ENCODE measurements around the gene CXCL9. TPM values are rescaled to one million over a fixed set of nuclear protein-coding genes. Genes with fewer than 3 reads are reported as not detected.

The CXCL9 gene
- total RNA-seq, 2 donors from 2014 or later: not detected

GRCh38 chr4:75985116-75985515 is 22.2 kb downstream of the CXCL9 start:
- Histone ChIP-seq H3K27ac (ENCODE audit: low read depth, low read length) (no peak overlapping the region), H3K4me1 (ENCODE audit: control insufficient read depth, insufficient read depth, low read length) (no peaks in the 10 kb centered on the region), H3K27me3 (ENCODE audit: control insufficient read depth, insufficient read depth, low read length, poor library complexity, severe bottlenecking) (no peaks in the 10 kb centered on the region), H3K36me3 (ENCODE audit: control insufficient read depth, insufficient read depth, low read length) (peaks cover 38% of the 10 kb centered on the region), H3K4me3 (ENCODE audit: low read length) (no peak overlapping the region), H3K9ac (ENCODE audit: extremely low read depth, low read length, poor library complexity, severe bottlenecking) (no peak overlapping the region), H3K9me3 (ENCODE audit: control insufficient read depth, low read length) (no peaks in the 10 kb centered on the region)
- no peak for DNase-seq
- no peak overlapping the region for H3K27ac Mint-ChIP-seq
- peaks cover 44% of the 10 kb centered on the region for H3K36me3 Mint-ChIP-seq (ENCODE audit: low read depth)
- no peaks in the 10 kb centered on the region for H3K27me3 Mint-ChIP-seq (ENCODE audit: insufficient read depth)
- WGBS, 2 experiments (ENCODE audit: insufficient coverage in 1 of 2, insufficient read length in 1 of 2): 85 to 88% methylated on average over 3 of the region's 3 CpGs
- H3K4me3 Mint-ChIP-seq: no peak overlapping the region
- peaks cover 14% of the 10 kb centered on the region for H3K4me1 Mint-ChIP-seq
- H3K9me3 Mint-ChIP-seq: peaks cover 2% of the 10 kb centered on the region
- TF ChIP-seq CTCF (conservative IDR thresholded peaks at IDR 0.05): no peak

- Mint-ChIP-seq H3K36me3 (ENCODE audit: low read depth) (peaks cover 65% of the 10 kb centered on the region), H3K27me3 (ENCODE audit: insufficient read depth) (no peaks in the 10 kb centered on the region), H3K27ac (no peak overlapping the region), H3K9me3 (peaks cover 18% of the 10 kb centered on the region), H3K4me1 (no peaks in the 10 kb centered on the region), H3K4me3 (no peak overlapping the region)
- Histone ChIP-seq H3K4me1 (ENCODE audit: control insufficient read depth, insufficient read depth, low read length) (no peaks in the 10 kb centered on the region), H3K4me3 (ENCODE audit: low read length) (no peak overlapping the region), H3K36me3 (ENCODE audit: control insufficient read depth, insufficient read depth, low read length) (peaks cover 66% of the 10 kb centered on the region), H3K27ac (ENCODE audit: low read depth, low read length) (no peak overlapping the region), H3K9ac (ENCODE audit: extremely low read depth, low read length, poor library complexity, severe bottlenecking) (no peak overlapping the region), H3K27me3 (ENCODE audit: control insufficient read depth, insufficient read depth, low read length, poor library complexity, severe bottlenecking) (no peaks in the 10 kb centered on the region), H3K9me3 (ENCODE audit: control insufficient read depth, low read length) (peaks cover 24% of the 10 kb centered on the region)
- WGBS, 2 experiments (ENCODE audit: insufficient coverage in 1 of 2, insufficient read length in 1 of 2): 80 to 87% methylated on average over 3 to 4 of the region's 4 CpGs
- no peak for DNase-seq
- no peak for TF ChIP-seq CTCF (conservative IDR thresholded peaks at IDR 0.05)
Measured at GRCh38 chr4:75980576-75980975, 26.7 kb downstream of the CXCL9 start.

GRCh38 chr4:75976177-75976576 is 31.1 kb downstream of the CXCL9 start:
- H3K9ac ChIP-seq (ENCODE audit: extremely low read depth, low read length, poor library complexity, severe bottlenecking): no peak overlapping the region
- H3K36me3 Mint-ChIP-seq (ENCODE audit: low read depth): peaks cover 75% of the 10 kb centered on the region
- no peak overlapping the region for H3K4me3 ChIP-seq (ENCODE audit: low read length)
- no peak overlapping the region for H3K4me3 Mint-ChIP-seq
- H3K36me3 ChIP-seq (ENCODE audit: control insufficient read depth, insufficient read depth, low read length): peaks cover 80% of the 10 kb centered on the region
- no peak for TF ChIP-seq CTCF (conservative IDR thresholded peaks at IDR 0.05)
- no peak overlapping the region for H3K27ac Mint-ChIP-seq
- peaks cover 16% of the 10 kb centered on the region for H3K9me3 Mint-ChIP-seq
- DNase-seq: no peak
- no peaks in the 10 kb centered on the region for H3K4me1 Mint-ChIP-seq
- no peaks in the 10 kb centered on the region for H3K27me3 Mint-ChIP-seq (ENCODE audit: insufficient read depth)
- no peaks in the 10 kb centered on the region for H3K4me1 ChIP-seq (ENCODE audit: control insufficient read depth, insufficient read depth, low read length)
- no peak overlapping the region for H3K27ac ChIP-seq (ENCODE audit: low read depth, low read length)
- 97 to 100% methylated on average over 1 to 2 of the region's 2 CpGs for WGBS, 2 experiments (ENCODE audit: insufficient coverage in 1 of 2, insufficient read length in 1 of 2)
- H3K27me3 ChIP-seq (ENCODE audit: control insufficient read depth, insufficient read depth, low read length, poor library complexity, severe bottlenecking): no peaks in the 10 kb centered on the region
- H3K9me3 ChIP-seq (ENCODE audit: control insufficient read depth, low read length): peaks cover 25% of the 10 kb centered on the region

All from endodermal cell (in vitro differentiated cells).